Measurements from ENCODE around the gene DNAH7.

DNA sequence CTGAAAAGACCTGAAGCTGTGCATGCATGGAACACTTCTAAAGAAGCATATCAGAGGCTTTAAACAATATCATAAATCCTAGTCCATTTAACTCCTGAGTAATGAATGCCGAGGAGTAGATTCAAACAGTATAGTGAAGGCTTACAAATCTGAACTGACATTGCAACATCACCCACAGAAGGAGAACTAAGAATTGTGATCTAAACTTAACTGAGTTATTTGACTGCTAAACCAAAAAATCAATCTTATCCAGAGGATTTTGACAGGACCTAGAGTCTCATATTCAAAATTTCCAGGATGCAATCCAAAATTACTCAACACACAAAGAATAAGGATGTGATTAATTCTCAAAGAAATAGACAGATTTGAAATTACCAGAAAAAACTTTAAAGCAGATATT lies 230.6 kb downstream of the DNAH7 start:
- no peak for TF ChIP-seq EZH2 (IDR thresholded peaks at IDR 0.05; ENCODE audit: insufficient read depth, low read length)
- no peak for TF ChIP-seq CTCF (IDR thresholded peaks at IDR 0.05; ENCODE audit: insufficient read depth, low read depth, low read length)
